IPS-18a (cell line): ENCODE results near the gene PRKN.

Experiments used
- H3K27ac ChIP-seq: one replicate; pipeline ENCODE4 v1.5.1; 2013; ENCODE audit warnings: low read length
- H3K27me3 ChIP-seq: one replicate; pipeline ENCODE4 v1.6.1; 2013; ENCODE audit warnings: mild to moderate bottlenecking, low read length; ENCODE audit not compliant: control insufficient read depth, insufficient read depth
- H3K36me3 ChIP-seq: one replicate; pipeline ENCODE4 v1.6.1; 2013; ENCODE audit warnings: low read depth, low read length; ENCODE audit not compliant: control insufficient read depth
- H3K4me1 ChIP-seq: one replicate; pipeline ENCODE4 v1.6.1; 2013; ENCODE audit warnings: low read depth, low read length; ENCODE audit not compliant: control insufficient read depth
- H3K4me3 ChIP-seq: one replicate; pipeline ENCODE4 v1.5.1; 2013; ENCODE audit warnings: low read length
- H3K9ac ChIP-seq: one replicate; pipeline ENCODE4 v1.6.1; 2013; ENCODE audit warnings: mild to moderate bottlenecking, low read length, moderate library complexity
- H3K9me3 ChIP-seq: one replicate; pipeline ENCODE4 v1.6.1; 2013; ENCODE audit warnings: low read depth, low read length; ENCODE audit not compliant: control insufficient read depth

PRKN gene

DNA sequence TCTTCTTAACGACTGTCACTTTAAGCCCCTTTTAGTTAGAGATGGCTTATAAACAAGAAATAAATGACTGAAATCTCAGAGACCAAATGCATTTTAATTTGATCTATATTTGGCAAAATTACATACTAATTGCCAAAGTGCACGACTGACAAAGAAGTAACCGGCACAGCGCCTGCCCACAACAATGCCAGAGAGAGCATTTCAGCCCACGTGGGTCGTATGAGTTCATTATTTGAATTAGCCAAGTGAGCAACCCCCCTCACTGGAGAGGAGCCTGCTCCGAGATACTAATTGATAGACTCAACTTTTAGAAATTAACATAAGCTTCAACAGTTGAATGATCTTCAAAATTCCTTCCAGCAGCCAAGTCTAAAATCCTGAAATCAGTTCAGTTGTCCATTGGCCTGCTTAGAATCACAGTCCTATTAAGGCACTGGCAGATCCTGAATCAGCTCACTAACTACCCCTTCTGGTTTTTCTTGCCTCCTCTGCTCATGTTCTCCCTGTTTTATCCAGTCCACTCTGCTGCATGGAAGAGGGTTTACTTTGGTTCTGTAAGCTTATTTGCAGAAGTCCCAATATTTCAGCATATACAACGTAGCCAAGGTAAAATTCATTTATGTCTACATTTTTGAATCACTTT lies 934.6 kb downstream of the PRKN start:
- H3K9me3 ChIP-seq = no peaks in the 10 kb centered on the region
- H3K4me1 ChIP-seq = no peaks in the 10 kb centered on the region
- H3K27me3 ChIP-seq = no peaks in the 10 kb centered on the region
- no peak overlapping the region for H3K27ac ChIP-seq
- no peak overlapping the region for H3K9ac ChIP-seq
- H3K4me3 ChIP-seq = no peak overlapping the region
- H3K36me3 ChIP-seq = no peaks in the 10 kb centered on the region

DNA sequence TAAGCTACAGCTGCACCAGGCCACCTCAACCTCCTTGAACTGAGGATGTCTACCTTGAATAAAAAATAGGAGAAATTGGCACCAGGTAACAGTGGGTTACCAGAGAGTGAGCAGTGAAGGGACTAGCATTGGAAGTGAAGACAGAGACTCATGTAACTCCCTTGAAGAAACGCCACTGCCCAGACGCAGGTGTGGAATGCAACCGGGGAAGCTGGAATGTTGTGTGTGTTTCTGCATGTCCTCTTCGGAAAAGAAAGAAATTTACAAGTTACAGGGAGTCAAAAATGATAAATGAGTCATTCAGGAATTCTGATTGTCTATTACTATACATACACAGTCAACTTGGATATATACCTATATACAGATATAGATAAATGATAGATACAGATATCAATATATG lies 939.0 kb downstream of the PRKN start:
- Histone ChIP-seq H3K27me3 (no peaks in the 10 kb centered on the region), H3K36me3 (no peaks in the 10 kb centered on the region), H3K27ac (no peak overlapping the region), H3K9ac (no peak overlapping the region), H3K4me1 (no peaks in the 10 kb centered on the region), H3K9me3 (no peaks in the 10 kb centered on the region), H3K4me3 (no peak overlapping the region)

DNA sequence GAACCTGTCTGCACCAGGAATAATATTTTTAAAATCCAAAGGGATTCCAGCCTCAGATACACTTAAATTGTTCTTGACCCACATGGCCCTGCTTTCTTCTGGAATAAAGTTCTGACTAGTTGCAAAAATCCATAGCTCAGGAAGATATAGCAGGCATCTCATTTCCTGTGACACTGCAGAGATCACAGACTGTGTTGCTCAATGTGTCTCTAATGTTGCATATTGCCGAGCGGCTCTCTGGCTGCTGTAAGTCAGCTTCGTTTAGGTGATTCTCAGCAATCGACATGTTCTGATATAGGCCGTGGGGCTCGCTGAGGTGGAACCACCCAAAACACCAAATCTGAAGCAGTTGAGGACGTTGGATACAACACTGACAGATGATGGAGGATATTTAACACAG lies 955.4 kb downstream of the PRKN start:
- Histone ChIP-seq H3K4me1 (no peaks in the 10 kb centered on the region), H3K27ac (no peak overlapping the region), H3K9ac (no peak overlapping the region), H3K9me3 (no peaks in the 10 kb centered on the region), H3K4me3 (no peak overlapping the region), H3K27me3 (no peaks in the 10 kb centered on the region), H3K36me3 (no peaks in the 10 kb centered on the region)

DNA sequence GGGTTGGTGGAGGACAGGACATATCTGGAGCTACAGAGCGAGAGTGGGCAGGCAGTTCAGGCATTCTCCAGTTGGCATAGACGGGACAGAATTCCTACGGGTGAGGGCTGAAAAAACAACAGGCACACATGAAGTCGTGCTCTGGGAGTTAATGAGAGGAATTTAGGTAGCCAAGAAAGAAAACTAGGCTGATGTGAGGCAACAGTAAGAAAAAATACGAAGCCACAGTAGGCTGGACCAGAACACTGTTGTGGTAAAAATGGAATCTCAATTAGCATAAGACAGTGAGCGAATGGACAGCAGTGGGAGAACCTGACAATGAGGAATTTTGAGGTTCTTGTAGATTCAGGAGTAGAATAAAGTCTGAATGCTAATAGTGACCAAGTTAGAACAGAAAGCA lies 965.6 kb downstream of the PRKN start:
- H3K27me3 ChIP-seq = no peaks in the 10 kb centered on the region
- no peak overlapping the region for H3K4me3 ChIP-seq
- no peaks in the 10 kb centered on the region for H3K9me3 ChIP-seq
- H3K4me1 ChIP-seq = no peaks in the 10 kb centered on the region
- H3K36me3 ChIP-seq = no peaks in the 10 kb centered on the region
- H3K9ac ChIP-seq = no peak overlapping the region
- no peak overlapping the region for H3K27ac ChIP-seq

DNA sequence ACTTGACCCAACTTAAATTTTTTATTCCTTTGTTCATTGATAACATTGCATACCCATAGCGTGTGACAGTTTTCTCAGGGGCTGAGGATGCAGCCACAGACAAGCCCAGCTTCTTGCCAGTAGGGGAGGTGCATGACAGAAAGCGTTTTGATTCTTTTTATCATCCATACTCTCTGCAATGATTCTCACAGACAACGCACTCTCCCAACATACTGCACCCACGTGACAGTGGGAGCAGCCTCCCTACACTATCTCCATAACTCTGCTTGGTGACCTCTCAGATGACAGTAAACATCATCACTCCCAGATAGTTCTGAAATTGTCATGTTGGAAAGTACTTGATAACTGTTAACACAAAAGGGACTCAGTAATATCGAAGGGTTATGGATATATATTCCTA lies 972.5 kb downstream of the PRKN start:
- Histone ChIP-seq H3K27ac (no peak overlapping the region), H3K27me3 (no peaks in the 10 kb centered on the region), H3K9ac (no peak overlapping the region), H3K9me3 (no peaks in the 10 kb centered on the region), H3K4me1 (no peaks in the 10 kb centered on the region), H3K4me3 (no peak overlapping the region), H3K36me3 (no peaks in the 10 kb centered on the region)

DNA sequence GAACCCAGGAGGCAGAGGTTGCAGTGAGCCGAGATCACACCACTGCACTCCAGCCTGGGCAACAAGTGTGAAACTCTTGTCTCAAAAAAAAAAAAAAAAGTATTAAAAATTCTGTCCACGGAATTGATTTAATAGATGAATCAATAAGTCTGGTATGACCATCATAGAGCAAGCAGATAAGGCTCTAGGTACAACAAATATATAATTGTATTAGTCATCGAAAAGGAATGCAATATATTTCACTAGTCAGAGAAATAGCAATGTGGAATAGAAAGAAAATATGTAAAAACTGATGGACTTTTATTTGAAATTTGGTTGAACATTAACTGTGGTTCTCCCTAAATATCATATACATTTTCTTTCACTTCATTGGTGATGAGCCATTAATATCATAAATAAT lies 976.9 kb downstream of the PRKN start:
- H3K9me3 ChIP-seq = no peaks in the 10 kb centered on the region
- H3K27ac ChIP-seq = no peak overlapping the region
- no peaks in the 10 kb centered on the region for H3K27me3 ChIP-seq
- no peaks in the 10 kb centered on the region for H3K4me1 ChIP-seq
- no peaks in the 10 kb centered on the region for H3K36me3 ChIP-seq
- H3K4me3 ChIP-seq = no peak overlapping the region
- no peak overlapping the region for H3K9ac ChIP-seq

DNA sequence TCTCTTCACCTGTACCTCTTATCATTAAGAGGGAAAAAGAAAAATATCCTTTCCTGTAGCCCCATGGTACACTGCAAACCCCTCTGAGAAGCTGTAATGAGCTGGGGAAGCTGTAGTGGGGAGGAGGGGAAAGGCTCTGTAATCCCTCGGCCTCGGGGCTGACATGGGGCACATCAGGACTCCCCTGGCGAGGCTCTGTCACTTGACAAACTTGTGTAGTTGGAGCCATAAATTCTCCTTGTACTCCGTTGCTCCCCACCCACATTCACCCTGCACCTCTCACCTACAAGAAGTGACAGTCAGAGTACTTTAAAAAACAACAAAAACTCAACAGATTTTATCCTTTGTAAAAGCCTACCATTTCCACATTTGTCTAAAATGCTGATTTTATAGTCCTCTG lies 978.0 kb downstream of the PRKN start:
- Histone ChIP-seq H3K27me3 (no peaks in the 10 kb centered on the region), H3K4me1 (no peaks in the 10 kb centered on the region), H3K9ac (no peak overlapping the region), H3K36me3 (no peaks in the 10 kb centered on the region), H3K27ac (no peak overlapping the region), H3K4me3 (no peak overlapping the region), H3K9me3 (no peaks in the 10 kb centered on the region)

DNA sequence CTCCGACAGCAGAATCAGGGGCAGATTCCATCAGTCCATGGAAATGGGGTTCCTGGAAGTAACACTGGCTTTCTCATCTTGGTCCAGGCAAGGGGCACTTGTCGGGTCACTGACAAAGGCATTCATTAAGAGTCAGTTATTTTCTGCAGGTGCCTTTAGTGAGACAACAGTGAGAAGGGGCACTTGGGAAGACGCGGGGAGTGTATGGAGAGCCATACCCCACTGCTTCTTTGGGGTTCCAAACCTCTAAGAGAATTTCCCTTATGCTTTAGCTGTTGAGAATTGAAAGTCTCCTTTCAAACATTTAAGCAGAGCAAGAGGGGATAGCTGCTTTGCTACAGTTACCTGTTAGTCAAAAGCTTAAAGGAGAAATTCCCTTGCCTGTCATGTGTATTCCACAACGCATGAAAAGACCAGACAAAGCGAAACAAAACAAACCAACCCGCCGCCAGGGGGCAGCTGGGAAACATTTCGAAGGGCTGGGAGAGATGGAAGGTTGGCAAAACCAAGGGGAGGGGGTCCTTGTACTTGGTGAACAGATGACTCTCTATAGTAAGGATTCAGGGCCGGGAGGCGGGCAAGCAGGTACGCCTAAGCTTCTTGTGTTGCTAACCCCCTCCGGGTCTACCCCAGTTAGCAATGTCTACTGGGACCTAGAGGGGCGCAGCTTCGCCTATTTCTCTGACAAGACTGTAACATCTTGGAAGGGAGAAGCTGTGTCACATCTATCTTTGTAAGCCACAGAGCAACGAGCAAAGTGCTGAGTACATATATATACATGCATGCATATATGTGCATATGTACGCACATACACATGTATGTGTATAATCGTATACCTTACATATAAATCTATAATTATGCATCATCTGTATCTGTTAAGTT lies 978.8 kb downstream of the PRKN start:
- Histone ChIP-seq H3K9ac (no peak overlapping the region), H3K4me1 (no peaks in the 10 kb centered on the region), H3K4me3 (no peak overlapping the region), H3K27me3 (no peaks in the 10 kb centered on the region), H3K27ac (no peak overlapping the region), H3K36me3 (no peaks in the 10 kb centered on the region), H3K9me3 (no peaks in the 10 kb centered on the region)

DNA sequence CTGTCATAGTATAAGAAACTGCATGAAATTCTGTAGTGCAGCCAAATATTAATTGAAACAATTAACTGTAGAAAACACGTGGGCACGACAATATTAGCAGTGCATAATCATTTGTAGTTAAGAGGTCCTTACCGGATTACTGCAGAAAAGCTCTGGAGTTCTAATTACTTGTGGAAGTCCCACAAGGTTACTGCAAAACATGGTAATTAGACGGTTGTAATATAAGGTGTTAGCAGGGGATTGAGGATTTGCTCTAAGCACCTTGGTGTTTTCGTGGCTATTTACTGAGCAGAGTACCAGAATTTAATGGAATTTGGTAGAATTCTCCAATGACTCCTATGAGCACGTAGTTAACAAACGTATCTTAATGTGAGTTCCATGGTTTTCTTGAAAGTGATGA lies 980.1 kb downstream of the PRKN start:
- no peaks in the 10 kb centered on the region for H3K4me1 ChIP-seq
- no peaks in the 10 kb centered on the region for H3K27me3 ChIP-seq
- no peak overlapping the region for H3K9ac ChIP-seq
- no peaks in the 10 kb centered on the region for H3K36me3 ChIP-seq
- H3K27ac ChIP-seq = no peak overlapping the region
- no peaks in the 10 kb centered on the region for H3K9me3 ChIP-seq
- no peak overlapping the region for H3K4me3 ChIP-seq

DNA sequence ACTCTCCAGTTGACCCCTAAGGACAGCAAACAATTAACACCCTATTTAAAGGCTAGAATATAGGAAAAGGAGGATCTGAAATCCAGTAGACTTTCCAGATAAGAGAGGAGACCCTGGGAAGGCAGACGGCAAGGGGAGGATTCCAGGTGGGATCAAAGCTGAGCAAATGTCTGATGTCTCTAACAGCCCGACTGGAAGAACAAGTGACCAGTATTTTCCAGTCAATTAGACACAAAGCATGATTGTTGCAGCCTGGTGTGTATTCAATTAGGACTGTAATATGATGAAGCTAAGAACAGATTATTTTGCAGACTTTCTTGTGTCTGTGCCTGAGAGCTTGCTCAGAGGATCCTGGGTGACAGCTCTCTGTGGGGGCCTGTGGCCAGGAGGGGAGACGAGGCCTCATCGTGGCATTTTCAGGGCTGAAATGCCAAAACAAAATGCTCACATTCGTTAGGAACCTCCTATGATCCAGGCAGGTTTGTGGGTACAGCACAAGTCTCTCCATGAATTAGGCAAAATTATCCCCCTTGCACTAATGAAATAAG lies 981.9 kb downstream of the PRKN start:
- Histone ChIP-seq H3K36me3 (no peaks in the 10 kb centered on the region), H3K4me3 (no peak overlapping the region), H3K27me3 (no peaks in the 10 kb centered on the region), H3K27ac (no peak overlapping the region), H3K4me1 (no peaks in the 10 kb centered on the region), H3K9ac (no peak overlapping the region), H3K9me3 (no peaks in the 10 kb centered on the region)

DNA sequence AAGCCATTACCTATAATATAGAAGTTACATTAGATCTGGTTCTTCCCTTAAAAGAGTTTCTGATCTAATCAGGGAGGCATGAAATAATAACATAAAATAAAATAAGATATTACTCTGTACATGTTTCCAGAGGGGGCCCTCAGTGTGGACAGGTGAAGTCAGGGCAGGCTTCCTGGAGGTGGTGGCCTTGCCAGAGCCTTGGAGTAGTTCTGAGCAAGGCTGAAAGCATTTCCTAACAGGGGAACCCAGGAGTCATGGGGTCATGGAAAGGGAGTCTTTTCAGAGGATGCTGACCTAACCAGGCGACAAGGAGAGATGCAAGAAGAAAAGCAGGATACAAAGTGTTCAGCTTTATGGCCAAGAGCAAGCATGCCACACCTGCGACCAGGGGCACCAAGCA lies 982.4 kb downstream of the PRKN start:
- Histone ChIP-seq H3K4me1 (no peaks in the 10 kb centered on the region), H3K27me3 (no peaks in the 10 kb centered on the region), H3K4me3 (no peak overlapping the region), H3K9me3 (no peaks in the 10 kb centered on the region), H3K36me3 (no peaks in the 10 kb centered on the region), H3K9ac (no peak overlapping the region), H3K27ac (no peak overlapping the region)
